K562 (cell line): Measurements from ENCODE around the gene VPS45. TPM values are rescaled to one million over a fixed set of nuclear protein-coding genes. Genes with fewer than 3 reads are reported as not detected.

Source experiments
- ATAC-seq: fragments of 200-7000 bp; cut with Tn5 transposase; 3 replicates; pipeline ENCODE4 v1.9.1; 2020; ENCODE audit warnings: moderate library complexity
- BruUV-seq: library from RNA; stranded (reverse); fragments of 400-500 nt; replicated peaks from 2 replicates; lab custom pipeline; 2021; lab: Mats Ljungman, UMichigan
- CTCF ChIA-PET: fragments of 300-600 bp; formaldehyde crosslinking; extraction: SDS; loops from one replicate; lab custom pipeline; 2021; ENCODE audit warnings: low intra/inter-chr PET ratio; lab: Yijun Ruan, JAX
- POLR2A ChIA-PET: fragments of 300-600, 350-650 bp; sonication (Branson Sonifier 250); formaldehyde crosslinking; extraction: SDS; loops from one replicate; lab custom pipeline; 2021; ENCODE audit warnings: antibody characterized with exemption, inconsistent platforms; lab: Yijun Ruan, JAX
- DNase-seq, 4 experiments: peaks; one replicate each; pipeline versions ENCODE4 v3.0.0 to v3.0.0-alpha.2; 2011 to 2018; ENCODE audit warnings: low spot score in 3 of 4, mixed read lengths in 3 of 4; ENCODE audit errors: extremely low read depth in 1 of 4
- FAIRE-seq: peaks from 2 replicates; lab custom pipeline; 2011; peaks lifted over from hg19 to GRCh38; lab: Jason Lieb, UNC
- H2AFZ ChIP-seq: 2 replicates; pipeline ENCODE4 v1.6.0; 2011; ENCODE audit warnings: low read depth, low read length, control low read depth, inconsistent platforms
- H3K27ac ChIP-seq: fragments of 200-600 bp; 3 replicates; pipeline ENCODE4 v1.8.0; 2011; ENCODE audit warnings: low read depth, mild to moderate bottlenecking, control low read depth, inconsistent platforms, low read length, moderate library complexity, mixed read lengths; ENCODE audit errors: extremely low read depth
- H3K27me3 ChIP-seq, 2 experiments: fragments of 300-600 bp in 1 of 2; 2 replicates in 1 of 2; 3 replicates in 1 of 2; pipeline versions ENCODE4 v1.6.0 to v1.8.0; 2011; ENCODE audit warnings: inconsistent platforms in 2 of 2, low read length in 2 of 2, mild to moderate bottlenecking in 1 of 2, mixed read lengths in 1 of 2, moderate library complexity in 1 of 2; ENCODE audit not compliant: control insufficient read depth in 2 of 2, insufficient read depth in 2 of 2
- H3K36me3 ChIP-seq: fragments of 300-600 bp; 3 replicates; pipeline ENCODE4 v1.8.0; 2011; ENCODE audit warnings: mild to moderate bottlenecking, low read length, inconsistent platforms; ENCODE audit not compliant: control insufficient read depth, insufficient read depth
- H3K4me1 ChIP-seq, 2 experiments: fragments of 200-600 bp in 1 of 2; replicated peaks in 1 of 2; 2 replicates in 1 of 2; 3 replicates in 1 of 2; pipeline versions ENCODE4 v1.5.1 to v1.8.0; 2011; ENCODE audit warnings: inconsistent platforms in 2 of 2, low read length in 2 of 2, mild to moderate bottlenecking in 1 of 2, mixed read lengths in 1 of 2, moderate library complexity in 1 of 2; ENCODE audit not compliant: control insufficient read depth in 2 of 2, insufficient read depth in 2 of 2
- H3K4me2 ChIP-seq: 2 replicates; pipeline ENCODE4 v1.6.1; 2011; ENCODE audit warnings: low read length, control low read depth, inconsistent platforms, mixed read lengths; ENCODE audit not compliant: insufficient read depth
- H3K4me3 ChIP-seq: fragments of 200-600 bp; sonication (generic), shearing (Covaris generic); 2 replicates; pipeline ENCODE4 v1.5.1; 2016; ENCODE audit warnings: control low read depth, inconsistent platforms
- H3K79me2 ChIP-seq: fragments of 200-600 bp; 3 replicates; pipeline ENCODE4 v1.8.0; 2011; ENCODE audit warnings: low read length, inconsistent platforms; ENCODE audit not compliant: control insufficient read depth, insufficient read depth
- H3K9ac ChIP-seq, 2 experiments: 2 replicates each; pipeline versions ENCODE4 v1.6.0 to v1.6.1; 2011; ENCODE audit warnings: low read depth in 2 of 2, low read length in 2 of 2, control low read depth in 1 of 2, inconsistent platforms in 1 of 2, mild to moderate bottlenecking in 1 of 2, mixed read lengths in 1 of 2; ENCODE audit not compliant: insufficient read depth in 1 of 2
- H3K9me1 ChIP-seq: one replicate; pipeline ENCODE4 v1.6.0; 2011; ENCODE audit warnings: inconsistent platforms, mild to moderate bottlenecking, low read length, moderate library complexity; ENCODE audit not compliant: control insufficient read depth, insufficient read depth
- H3K9me3 ChIP-seq: replicated peaks from 2 replicates; pipeline ENCODE4 v1.5.1; 2011; ENCODE audit warnings: low read depth, low read length, inconsistent platforms; ENCODE audit not compliant: control insufficient read depth, insufficient read depth
- H4K20me1 ChIP-seq: replicated peaks from 2 replicates; pipeline ENCODE4 v1.6.1; 2011; ENCODE audit warnings: low read length, inconsistent platforms, mixed read lengths; ENCODE audit not compliant: control insufficient read depth, insufficient read depth
- BHLHE40 ChIP-seq: IDR thresholded peaks from 2 replicates; pipeline ENCODE4 v1.6.1; 2011; ENCODE audit warnings: low read length, improper control_type of control experiment
- CBFB ChIP-seq: sonication (generic); formaldehyde crosslinking; IDR thresholded peaks from 2 replicates; pipeline ENCODE4 v1.4.0; 2020; ENCODE audit warnings: mild to moderate bottlenecking, missing genetic modification reagents
- CXXC5 ChIP-seq: fragments of 250-450 bp; sonication (Bioruptor Pico); IDR thresholded peaks from 2 replicates; pipeline ENCODE4 v1.8.0; 2022; ENCODE audit warnings: inconsistent platforms, mild to moderate bottlenecking, moderate library complexity
- FOXK2 ChIP-seq, 2 experiments: fragments of 450-650 bp; IDR thresholded peaks in 1 of 2; conservative IDR thresholded peaks in 1 of 2; 2 replicates each; pipeline ENCODE4 v1.6.1; 2016; ENCODE audit warnings: low read depth in 2 of 2, mild to moderate bottlenecking in 1 of 2
- MITF ChIP-seq: IDR thresholded peaks from 2 replicates; pipeline ENCODE4 v1.6.1; 2014; ENCODE audit warnings: antibody characterized with exemption
- MTA3 ChIP-seq: fragments of 450-650 bp; formaldehyde crosslinking; IDR thresholded peaks from 2 replicates; pipeline ENCODE4 v1.6.1; 2017; ENCODE audit warnings: mild to moderate bottlenecking, borderline replicate concordance
- NONO ChIP-seq, 2 experiments: fragments of 200-400 bp in 1 of 2; fragments of 450-650 bp in 1 of 2; formaldehyde crosslinking in 1 of 2; IDR thresholded peaks; 2 replicates each; pipeline ENCODE4 v1.6.1; 2017; ENCODE audit warnings: low read depth in 2 of 2, mild to moderate bottlenecking in 2 of 2, moderate library complexity in 2 of 2, low read length in 1 of 2
- NR2C1 ChIP-seq, 2 experiments: fragments of 450-650 bp; IDR thresholded peaks; 2 replicates each; pipeline ENCODE4 v1.6.1; 2017; ENCODE audit warnings: mild to moderate bottlenecking in 2 of 2, antibody characterized with exemption in 1 of 2, inconsistent platforms in 1 of 2, missing compliant biosample characterization in 1 of 2, missing genetic modification characterization in 1 of 2
- RHOXF2B ChIP-seq: fragments of 250-450 bp; sonication (Bioruptor Pico); conservative IDR thresholded peaks from 2 replicates; pipeline ENCODE4 v1.5.1; 2021
- TAL1 ChIP-seq: fragments of 450-650 bp; IDR thresholded peaks from 2 replicates; pipeline ENCODE4 v1.6.1; 2016; ENCODE audit warnings: mild to moderate bottlenecking
- ZBTB49 ChIP-seq: sonication (generic); formaldehyde crosslinking; IDR thresholded peaks from 2 replicates; pipeline ENCODE4 v1.8.0; 2022; ENCODE audit warnings: missing genetic modification reagents, mild to moderate bottlenecking, borderline replicate concordance
- ZC3H8 ChIP-seq: fragments of 450-650 bp; IDR thresholded peaks from 2 replicates; pipeline ENCODE4 v1.6.1; 2017
- ZNF224 ChIP-seq: sonication (generic); formaldehyde crosslinking; IDR thresholded peaks from 2 replicates; pipeline ENCODE4 v1.8.0; 2022; ENCODE audit warnings: mild to moderate bottlenecking, missing genetic modification reagents
- ZNF347 ChIP-seq: fragments of 450-650 bp; formaldehyde crosslinking; IDR thresholded peaks from 2 replicates; pipeline ENCODE4 v1.4.0; 2020; ENCODE audit warnings: low read depth, mild to moderate bottlenecking, moderate library complexity
- ZNF395 ChIP-seq: fragments of 200-800 bp; sonication (Bioruptor generic); IDR thresholded peaks from 2 replicates; pipeline ENCODE4 v1.6.1; 2017; ENCODE audit warnings: missing genetic modification characterization, missing compliant biosample characterization
- ZNF41 ChIP-seq: fragments of 250-450 bp; sonication (Bioruptor Pico); conservative IDR thresholded peaks from 2 replicates; pipeline ENCODE4 v1.4.0; 2020; ENCODE audit warnings: mild to moderate bottlenecking
- ZNF699 ChIP-seq: fragments of 250-450 bp; sonication (Bioruptor Pico); IDR thresholded peaks from 2 replicates; pipeline ENCODE4 v1.8.0; 2021; ENCODE audit warnings: mild to moderate bottlenecking, moderate library complexity; ENCODE audit not compliant: insufficient replicate concordance
- in situ Hi-C: fragments of 300-500 bp; cut with MboI; formaldehyde crosslinking; loops from 4 replicates; pipeline ENCODE4 v1.15.0; 2018; ENCODE audit warnings: inconsistent platforms, mixed read lengths
- intact Hi-C: fragments of 100-400 bp; cut with micrococcal nuclease; formaldehyde crosslinking; loops from 2 replicates; pipeline ENCODE4 v1.14.2; 2022
- polyA plus RNA-seq, 8 experiments: library from polyadenylated mRNA; depleted of rRNA in 4 of 8; stranded (reverse) in 5 of 8; unstranded in 3 of 8; fragments of >200 nt; fragmentation: Nextera tagmentation in 2 of 8; fragmentation: Illumina TruSeq in 1 of 8; extraction: Ambion mirVana in 2 of 8; extraction: Trizol in 1 of 8; gene quantifications; 2 replicates each; pipeline versions ENCODE4 v1.2.1 to v1.2.3, GENCODE V29; 2011 to 2014; ENCODE audit warnings: inconsistent platforms in 1 of 8, missing spikeins in 1 of 8
- total RNA-seq, 7 experiments: library from RNA; depleted of rRNA in 6 of 7; stranded (reverse); fragments of >200 nt in 6 of 7; fragmentation: Illumina TruSeq in 2 of 7; extraction: Trizol in 2 of 7; gene quantifications; 2 replicates each; pipeline versions ENCODE4 v1.2.1 to v1.2.3, GENCODE V29; 2011 to 2021; ENCODE audit warnings: low replicate concordance in 1 of 7

Gene VPS45
- total and polyA plus RNA-seq, 9 of the 15 experiments (the other 6 are each of a cell fraction or from before 2014, with no cell fraction given), result 17.9 to 48.2 (median 34.4) TPM

- TF ChIP-seq MITF, result peak; percentile 86
- TF ChIP-seq TAL1, result peak; percentile 57
- no peak for TF ChIP-seq RHOXF2B
- TF ChIP-seq ZNF224 (CRISPR knock-in tag), result no peak
- TF ChIP-seq ZNF347, result no peak
- 0 out of 2 replicates have a peak, but pooled peaks have one; percentile 35 for TF ChIP-seq CXXC5
- no peak for TF ChIP-seq ZNF699
These were observed 9.4 kb downstream of the VPS45 start (continued) for GRCh38 chr1:150076985-150077384.

- H3K79me2 ChIP-seq, result no peaks in the 10 kb centered on the region
- peaks cover 68% of the 10 kb centered on the region for H3K36me3 ChIP-seq
- no peak overlapping the region for H3K4me2 ChIP-seq
- ATAC-seq (no peak), FAIRE-seq (no peak), DNase-seq (no peak)
- H3K4me1 ChIP-seq, result peaks cover 0 to 8% of the 10 kb centered on the region in 2 experiments; a peak in 2 of 5 replicates
- intact Hi-C loops, result no loop called here
- no peaks in the 10 kb centered on the region for H3K27me3 ChIP-seq
- no peak overlapping the region for H2AFZ ChIP-seq
- H3K9me3 ChIP-seq, result no peaks in the 10 kb centered on the region
- H3K4me3 ChIP-seq, result no peak overlapping the region
- no peak overlapping the region for H3K9ac ChIP-seq
- BruUV-seq, result no TSS peak
- H3K9me1 ChIP-seq, result no peaks in the 10 kb centered on the region
- CTCF ChIA-PET, result no interaction called here
- H4K20me1 ChIP-seq, result no peaks in the 10 kb centered on the region
- POLR2A ChIA-PET, result interaction anchor here (0.7 kb wide), 1 partner anchor 513 kb away, joined by 3 read pairs; no protein-coding TSS in a partner anchor
- in situ Hi-C loops, result no loop called here
- H3K27ac ChIP-seq, result no peak overlapping the region
- TF ChIP-seq BHLHE40, result no peak
- TF ChIP-seq ZNF395, result no peak
- no peak for TF ChIP-seq ZNF41 (CRISPR knock-in tag)
- TF ChIP-seq ZBTB49 (CRISPR knock-in tag), result no peak
- no peak for TF ChIP-seq CBFB (CRISPR knock-in tag)
- no peak for TF ChIP-seq NONO (IDR thresholded peaks at IDR 0.05; ENCODE audit: low read depth in 2 of 2, low read length in 1 of 2)
- TF ChIP-seq ZC3H8, result no peak
- no peak for TF ChIP-seq NR2C1 (IDR thresholded peaks at IDR 0.05)
- TF ChIP-seq NR2C1 (tag; IDR thresholded peaks at IDR 0.05), result no peak
- TF ChIP-seq FOXK2 (conservative IDR thresholded peaks at IDR 0.05 in 1 of 2, IDR thresholded peaks at IDR 0.05 in 1 of 2; ENCODE audit: low read depth in 2 of 2), result no peak
- no peak for TF ChIP-seq MTA3
These were observed 13.2 kb downstream of the VPS45 start for GRCh38 chr1:150080784-150081183.
